AG04449 (cell line): ENCODE measurements around the gene ABLIM2.

Source experiments
- CTCF ChIA-PET: fragments of 350-600 bp; formaldehyde crosslinking; extraction: SDS; loops from one replicate; lab custom pipeline; 2021; ENCODE audit warnings: antibody characterized with exemption; lab: Yijun Ruan, JAX
- POLR2A ChIA-PET: fragments of 400-600, 350-600 bp; formaldehyde crosslinking; extraction: SDS; loops from one replicate; lab custom pipeline; 2020; ENCODE audit warnings: antibody characterized with exemption, inconsistent platforms; lab: Yijun Ruan, JAX
- DNase-seq: peaks from one replicate; pipeline ENCODE4 v3.0.0-alpha.2; 2010; ENCODE audit warnings: low read depth, low spot score
- H3K4me3 ChIP-seq: 2 replicates; pipeline ENCODE4 v1.5.1; 2011; ENCODE audit warnings: low read depth, mild to moderate bottlenecking, control low read depth, low read length
- CTCF ChIP-seq: IDR thresholded peaks from one replicate; pipeline ENCODE4 v1.5.1; 2011; ENCODE audit warnings: mild to moderate bottlenecking, moderate library complexity, low read length, control low read depth, inconsistent platforms; ENCODE audit not compliant: insufficient read depth; ENCODE audit errors: missing control alignments

ABLIM2 gene

GRCh38 chr4:8039290-8039689 lies 119.3 kb downstream of the ABLIM2 start:
- no peak for TF ChIP-seq CTCF
- CTCF ChIA-PET, result no interaction called here

GRCh38 chr4:8038719-8039251 lies 119.8 kb downstream of the ABLIM2 start:
- H3K4me3 ChIP-seq, result no peak overlapping the region
- no peak for DNase-seq
- ChIA-PET CTCF (no interaction called here), POLR2A (no interaction called here)
- no peak for TF ChIP-seq CTCF

More at GRCh38 chr4:8039290-8039689, 119.3 kb downstream of the ABLIM2 start:
- POLR2A ChIA-PET, result no interaction called here
- no peak for DNase-seq
- H3K4me3 ChIP-seq, result no peak overlapping the region

GRCh38 chr4:8038083-8038482 lies 120.5 kb downstream of the ABLIM2 start:
- no peak overlapping the region for H3K4me3 ChIP-seq
- POLR2A ChIA-PET, result no interaction called here
- CTCF ChIA-PET, result no interaction called here
- DNase-seq, result no peak
- no peak for TF ChIP-seq CTCF

- no peak overlapping the region for H3K4me3 ChIP-seq
- ChIA-PET POLR2A (no interaction called here), CTCF (no interaction called here)
- no peak for DNase-seq
- no peak for TF ChIP-seq CTCF
These were observed 121.4 kb downstream of the ABLIM2 start for GRCh38 chr4:8037150-8037769.

GRCh38 chr4:8035371-8035780 lies 123.2 kb downstream of the ABLIM2 start:
- DNase-seq, result no peak
- CTCF ChIA-PET, result no interaction called here
- POLR2A ChIA-PET, result no interaction called here

More at GRCh38 chr4:8035371-8035780, 123.2 kb downstream of the ABLIM2 start:
- TF ChIP-seq CTCF, result no peak
- H3K4me3 ChIP-seq, result no peak overlapping the region
